Loucy (cell line): ENCODE data around the gene ANAPC10.

Experiments
- H2AFZ ChIP-seq: fragments of 200-600 bp; sonication (generic); 2 replicates; pipeline ENCODE4 v1.6.0; 2016; ENCODE audit warnings: antibody characterized with exemption, mild to moderate bottlenecking, low read length, moderate library complexity
- H3F3A ChIP-seq: fragments of 200-600 bp; 2 replicates; pipeline ENCODE4 v1.6.0; 2016; ENCODE audit warnings: antibody characterized with exemption, low read depth, mild to moderate bottlenecking
- H3K27me3 ChIP-seq: fragments of 200-600 bp; sonication (generic); 2 replicates; pipeline ENCODE4 v1.6.1; 2014; ENCODE audit warnings: low read length, mild to moderate bottlenecking; ENCODE audit not compliant: insufficient read depth, poor library complexity, severe bottlenecking
- H3K36me3 ChIP-seq: fragments of 200-600 bp; sonication (generic); 2 replicates; pipeline ENCODE4 v1.6.1; 2016; ENCODE audit warnings: low read length; ENCODE audit not compliant: insufficient read depth
- H3K4me1 ChIP-seq: fragments of 200-600 bp; sonication (generic); 2 replicates; pipeline ENCODE4 v1.5.1; 2014; ENCODE audit warnings: low read length, mild to moderate bottlenecking; ENCODE audit not compliant: insufficient read depth, poor library complexity, severe bottlenecking
- H3K4me2 ChIP-seq: fragments of 200-600 bp; sonication (generic); 2 replicates; pipeline ENCODE4 v1.6.0; 2014; ENCODE audit warnings: antibody characterized with exemption, low read length, low read depth, mild to moderate bottlenecking; ENCODE audit not compliant: poor library complexity, severe bottlenecking
- H3K4me3 ChIP-seq: fragments of 200-600 bp; sonication (generic); 2 replicates; pipeline ENCODE4 v1.5.1; 2014; ENCODE audit warnings: low read length, mild to moderate bottlenecking, mixed read lengths; ENCODE audit not compliant: poor library complexity, severe bottlenecking
- H3K79me2 ChIP-seq: fragments of 200-600 bp; sonication (generic); 2 replicates; pipeline ENCODE4 v1.6.1; 2014; ENCODE audit warnings: low read length; ENCODE audit not compliant: insufficient read depth
- H3K9ac ChIP-seq: fragments of 200-600 bp; sonication (generic); 2 replicates; pipeline ENCODE4 v1.6.0; 2014; ENCODE audit warnings: mild to moderate bottlenecking, low read depth, low read length, moderate library complexity; ENCODE audit not compliant: poor library complexity, severe bottlenecking
- H3K9me2 ChIP-seq: fragments of 200-600 bp; sonication (generic); replicated peaks from 2 replicates; pipeline ENCODE4 v1.6.1; 2016; ENCODE audit warnings: low read depth, low read length, mixed read lengths
- H3K9me3 ChIP-seq: fragments of 200-600 bp; sonication (generic); 2 replicates; pipeline ENCODE4 v1.6.1; 2014; ENCODE audit warnings: mild to moderate bottlenecking, antibody characterized with exemption, low read length, low read depth; ENCODE audit not compliant: insufficient read depth
- H4K20me1 ChIP-seq: fragments of 200-600 bp; sonication (generic); 2 replicates; pipeline ENCODE4 v1.6.0; 2014; ENCODE audit warnings: antibody characterized with exemption, low read length, mild to moderate bottlenecking; ENCODE audit not compliant: insufficient read depth, poor library complexity, severe bottlenecking
- EZH2phosphoT487 ChIP-seq: fragments of 200-600 bp; IDR thresholded peaks from 2 replicates; pipeline ENCODE4 v1.6.1; 2018; ENCODE audit warnings: antibody characterized with exemption, mild to moderate bottlenecking, moderate library complexity, borderline replicate concordance
- TF ChIP-seq, protein P1 (sequence below): fragments of 200-600 bp; sonication (generic); conservative IDR thresholded peaks from 2 replicates; pipeline ENCODE4 v1.5.1; 2014; ENCODE audit warnings: mild to moderate bottlenecking, antibody characterized with exemption, low read length

The ANAPC10 gene

DNA sequence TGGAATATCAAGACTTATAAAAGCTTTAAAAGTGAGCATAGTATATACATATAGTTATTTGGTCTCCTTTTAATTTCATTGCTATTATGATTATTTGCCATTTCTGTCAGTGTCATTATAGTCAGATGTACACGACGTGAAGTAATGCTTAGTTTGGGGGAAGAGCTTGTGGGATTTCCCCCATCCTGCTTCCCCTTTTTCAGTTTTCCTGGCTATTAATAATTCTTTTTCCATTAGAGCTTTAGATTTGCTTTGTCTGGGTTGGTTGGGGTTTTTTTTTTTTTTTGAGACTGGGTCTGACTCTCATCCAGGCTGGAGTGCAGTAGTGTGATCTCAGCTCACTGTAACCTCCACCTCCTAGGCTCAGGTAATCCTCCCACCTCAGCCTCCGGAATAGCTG lies 5.5 kb upstream of the ANAPC10 start:
- Histone ChIP-seq H3K9ac (peak overlapping the region; percentile 23), H3K4me1 (peaks cover 66% of the 10 kb centered on the region)

DNA sequence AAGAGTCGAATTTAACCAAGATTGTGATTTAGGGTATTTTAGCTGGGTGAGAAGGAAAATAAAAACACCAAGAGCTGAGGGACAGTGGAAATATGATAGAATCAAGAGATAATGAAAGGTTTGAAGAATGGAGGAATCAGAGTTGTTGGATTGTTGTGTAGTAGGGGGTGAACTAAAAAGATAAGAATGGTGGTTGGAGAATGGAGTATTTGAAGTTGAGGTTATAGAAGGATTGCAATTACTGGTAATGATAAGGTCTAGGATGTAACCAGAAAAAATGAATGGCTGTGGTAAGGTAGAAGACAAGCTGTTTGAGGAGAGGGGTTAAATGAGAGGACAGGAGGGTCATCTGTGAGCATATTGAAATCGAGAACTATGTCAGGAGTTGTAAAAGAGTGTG lies 4.6 kb upstream of the ANAPC10 start:
- no peak for TF ChIP-seq EZH2phosphoT487
- TF ChIP-seq, protein P1, sequence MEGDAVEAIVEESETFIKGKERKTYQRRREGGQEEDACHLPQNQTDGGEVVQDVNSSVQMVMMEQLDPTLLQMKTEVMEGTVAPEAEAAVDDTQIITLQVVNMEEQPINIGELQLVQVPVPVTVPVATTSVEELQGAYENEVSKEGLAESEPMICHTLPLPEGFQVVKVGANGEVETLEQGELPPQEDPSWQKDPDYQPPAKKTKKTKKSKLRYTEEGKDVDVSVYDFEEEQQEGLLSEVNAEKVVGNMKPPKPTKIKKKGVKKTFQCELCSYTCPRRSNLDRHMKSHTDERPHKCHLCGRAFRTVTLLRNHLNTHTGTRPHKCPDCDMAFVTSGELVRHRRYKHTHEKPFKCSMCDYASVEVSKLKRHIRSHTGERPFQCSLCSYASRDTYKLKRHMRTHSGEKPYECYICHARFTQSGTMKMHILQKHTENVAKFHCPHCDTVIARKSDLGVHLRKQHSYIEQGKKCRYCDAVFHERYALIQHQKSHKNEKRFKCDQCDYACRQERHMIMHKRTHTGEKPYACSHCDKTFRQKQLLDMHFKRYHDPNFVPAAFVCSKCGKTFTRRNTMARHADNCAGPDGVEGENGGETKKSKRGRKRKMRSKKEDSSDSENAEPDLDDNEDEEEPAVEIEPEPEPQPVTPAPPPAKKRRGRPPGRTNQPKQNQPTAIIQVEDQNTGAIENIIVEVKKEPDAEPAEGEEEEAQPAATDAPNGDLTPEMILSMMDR: no peak
- peak overlapping the region; percentile 88 for H3K4me3 ChIP-seq
- no peak overlapping the region for H2AFZ ChIP-seq
- peak overlapping the region; percentile 75 for H3K4me2 ChIP-seq
- H3F3A ChIP-seq: no peaks in the 10 kb centered on the region
- H3K9me2 ChIP-seq: no peaks in the 10 kb centered on the region
- H3K9ac ChIP-seq: peak overlapping the region; percentile 33
- peaks cover 67% of the 10 kb centered on the region for H3K4me1 ChIP-seq
- H3K9me3 ChIP-seq: no peaks in the 10 kb centered on the region
- peaks cover 29% of the 10 kb centered on the region for H3K36me3 ChIP-seq
- H3K27me3 ChIP-seq: no peaks in the 10 kb centered on the region
- peaks cover 85% of the 10 kb centered on the region for H3K79me2 ChIP-seq
- H4K20me1 ChIP-seq: peaks cover 72% of the 10 kb centered on the region

More for the DNA sequence above, 5.5 kb upstream of the ANAPC10 start:
- H3K4me2 ChIP-seq: peak overlapping the region; percentile 75
- H3F3A ChIP-seq: no peaks in the 10 kb centered on the region
- H4K20me1 ChIP-seq: peaks cover 76% of the 10 kb centered on the region
- no peak overlapping the region for H2AFZ ChIP-seq
- H3K9me3 ChIP-seq: no peaks in the 10 kb centered on the region
- peaks cover 77% of the 10 kb centered on the region for H3K79me2 ChIP-seq
- H3K27me3 ChIP-seq: no peaks in the 10 kb centered on the region
- no peaks in the 10 kb centered on the region for H3K9me2 ChIP-seq
- peak overlapping the region; percentile 88 for H3K4me3 ChIP-seq
- peaks cover 37% of the 10 kb centered on the region for H3K36me3 ChIP-seq
- TF ChIP-seq EZH2phosphoT487: no peak
- TF ChIP-seq, protein P1: no peak

DNA sequence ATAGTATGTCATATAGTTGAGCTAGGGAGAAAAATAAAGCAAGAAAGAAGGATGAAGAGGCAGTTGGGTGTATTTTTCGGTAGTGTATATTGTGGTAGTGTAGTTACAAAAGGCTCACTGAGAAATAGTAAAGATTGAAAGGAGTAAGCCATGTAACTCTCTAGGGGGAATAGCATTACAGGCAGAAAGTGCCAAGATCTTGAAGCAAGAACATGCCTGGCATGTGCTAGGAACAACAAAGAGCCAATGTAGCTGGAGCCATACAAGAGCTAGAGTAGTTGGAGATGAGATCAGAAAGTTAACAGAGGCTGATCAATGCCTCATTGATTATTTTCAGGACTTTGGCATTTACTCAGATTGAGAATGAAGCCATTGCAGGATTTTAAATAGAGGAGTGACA lies 3.1 kb upstream of the ANAPC10 start:
- H3K4me3 ChIP-seq: peak overlapping the region; percentile 88
- H4K20me1 ChIP-seq: peaks cover 72% of the 10 kb centered on the region
- H3K9me3 ChIP-seq: no peaks in the 10 kb centered on the region
- H3K9ac ChIP-seq: peak overlapping the region; percentile 33
- peaks cover 14% of the 10 kb centered on the region for H3K36me3 ChIP-seq
- H3F3A ChIP-seq: no peaks in the 10 kb centered on the region
- H3K4me1 ChIP-seq: peaks cover 66% of the 10 kb centered on the region
- H3K79me2 ChIP-seq: peaks cover 93% of the 10 kb centered on the region
- peak overlapping the region; percentile 75 for H3K4me2 ChIP-seq
- no peak overlapping the region for H2AFZ ChIP-seq
- H3K9me2 ChIP-seq: no peaks in the 10 kb centered on the region
- TF ChIP-seq EZH2phosphoT487: no peak
- TF ChIP-seq, protein P1: no peak
- H3K27me3 ChIP-seq: no peaks in the 10 kb centered on the region
